Activated T-helper 2 cell treated with anti-CD3 and anti-CD28 coated beads, Interferon-gamma antibody, Interleukin-2, Interleukin-4, amounts not matched to agents 10 μg/mL and 5 μg/mL and 100 μg/mL, durations not matched to agents 14 hours and 24 hours and 36 hours (primary cell): ENCODE results near the gene ANKS1B. TPM values are rescaled to one million over a fixed set of nuclear protein-coding genes. Genes with fewer than 3 reads are reported as not detected.

Experiments
- DNase-seq: peaks from one replicate; pipeline ENCODE4 v3.0.0; 2021; ENCODE audit warnings: low spot score
- H3K27ac Mint-ChIP-seq: one replicate; pipeline ENCODE4 v1.8.0; 2021; ENCODE audit warnings: mixed read lengths
- H3K27me3 Mint-ChIP-seq: one replicate; pipeline ENCODE4 v1.8.0; 2021; ENCODE audit warnings: low read depth, mixed read lengths
- H3K36me3 Mint-ChIP-seq: one replicate; pipeline ENCODE4 v1.8.0; 2021; ENCODE audit warnings: low read depth, mixed read lengths
- H3K4me1 Mint-ChIP-seq: one replicate; pipeline ENCODE4 v1.8.0; 2021; ENCODE audit warnings: low read depth, mixed read lengths
- H3K4me3 Mint-ChIP-seq: one replicate; pipeline ENCODE4 v1.8.0; 2021; ENCODE audit warnings: low read depth, mild to moderate bottlenecking, moderate library complexity, mixed read lengths
- H3K9me3 Mint-ChIP-seq: one replicate; pipeline ENCODE4 v1.8.0; 2021; ENCODE audit warnings: mixed read lengths
- intact Hi-C: fragments of 100-400 bp; cut with micrococcal nuclease; formaldehyde crosslinking; loops from one replicate; pipeline ENCODE4 v1.15.1; 2023
- total RNA-seq: library from RNA; stranded (reverse); gene quantifications from 2 replicates; pipeline ENCODE4 v1.2.3, GENCODE V29; 2022

ANKS1B gene
- total RNA-seq, 1 donor from 2014 or later = 1.0 TPM

GRCh38 chr12:98748463-98748862 is 1236.3 kb downstream of the ANKS1B start:
- no peaks in the 10 kb centered on the region for H3K36me3 Mint-ChIP-seq
- no peak for DNase-seq
- peaks cover 16% of the 10 kb centered on the region for H3K4me1 Mint-ChIP-seq
- intact Hi-C loops = no loop called here
- no peak overlapping the region for H3K4me3 Mint-ChIP-seq
- no peak overlapping the region for H3K27ac Mint-ChIP-seq
- no peaks in the 10 kb centered on the region for H3K9me3 Mint-ChIP-seq
- peaks cover 7% of the 10 kb centered on the region for H3K27me3 Mint-ChIP-seq

GRCh38 chr12:98745578-98746391 is 1239.0 kb downstream of the ANKS1B start:
- Mint-ChIP-seq H3K36me3 (no peaks in the 10 kb centered on the region), H3K27ac (peak overlapping the region; percentile 81), H3K9me3 (no peaks in the 10 kb centered on the region), H3K4me1 (peaks cover 37% of the 10 kb centered on the region), H3K27me3 (peaks cover 7% of the 10 kb centered on the region), H3K4me3 (peak overlapping the region; percentile 81)
- peak; percentile 23 for DNase-seq
- intact Hi-C loops = no loop called here

- Mint-ChIP-seq H3K36me3 (no peaks in the 10 kb centered on the region), H3K9me3 (no peaks in the 10 kb centered on the region), H3K4me3 (peak overlapping the region; percentile 40), H3K27ac (no peak overlapping the region), H3K4me1 (peaks cover 47% of the 10 kb centered on the region), H3K27me3 (peaks cover 7% of the 10 kb centered on the region)
- intact Hi-C loops = loop anchor here (5.0 kb wide), 3 partner anchors 87 to 242 kb away; partner anchors contain the start of gene SLC25A3
- no peak for DNase-seq
These were observed 1240.1 kb downstream of the ANKS1B start for GRCh38 chr12:98744680-98745079.

GRCh38 chr12:98743362-98743953 is 1241.3 kb downstream of the ANKS1B start:
- intact Hi-C loops = loop anchor here (1.0 to 5.0 kb wide), 5 partner anchors 17 to 241 kb away; partner anchors contain the start of gene SLC25A3

GRCh38 chr12:98741556-98742265 is 1243.0 kb downstream of the ANKS1B start:
- H3K27me3 Mint-ChIP-seq = peaks cover under 1% of the 10 kb centered on the region
- no peak for DNase-seq
- no peaks in the 10 kb centered on the region for H3K36me3 Mint-ChIP-seq
- H3K4me1 Mint-ChIP-seq = peaks cover 65% of the 10 kb centered on the region
- peak overlapping the region; percentile 35 for H3K4me3 Mint-ChIP-seq
- no peaks in the 10 kb centered on the region for H3K9me3 Mint-ChIP-seq
- peak overlapping the region; percentile 92 for H3K27ac Mint-ChIP-seq
- intact Hi-C loops = loop anchor here (1.0 to 5.0 kb wide), 6 partner anchors 13 to 239 kb away; partner anchors contain the start of genes APAF1, IKBIP and SLC25A3

More at GRCh38 chr12:98743362-98743953, 1241.3 kb downstream of the ANKS1B start:
- peak overlapping the region; percentile 18 for H3K4me3 Mint-ChIP-seq
- H3K27ac Mint-ChIP-seq = peak overlapping the region; percentile 28
- peak; percentile 31 for DNase-seq
- H3K27me3 Mint-ChIP-seq = peaks cover 7% of the 10 kb centered on the region
- H3K9me3 Mint-ChIP-seq = no peaks in the 10 kb centered on the region
- H3K4me1 Mint-ChIP-seq = peaks cover 58% of the 10 kb centered on the region
- no peaks in the 10 kb centered on the region for H3K36me3 Mint-ChIP-seq

- DNase-seq = no peak
- peaks cover 65% of the 10 kb centered on the region for H3K4me1 Mint-ChIP-seq
- intact Hi-C loops = loop anchor here (1.0 to 5.0 kb wide), 5 partner anchors 13 to 239 kb away; partner anchors contain the start of genes APAF1, IKBIP and SLC25A3
These were observed 1243.6 kb downstream of the ANKS1B start for GRCh38 chr12:98741196-98741555.

GRCh38 chr12:98740751-98741150 is 1244.0 kb downstream of the ANKS1B start:
- no peak overlapping the region for H3K4me3 Mint-ChIP-seq
- H3K27ac Mint-ChIP-seq = peak overlapping the region; percentile 92
- DNase-seq = no peak
- intact Hi-C loops = loop anchor here (1.0 to 5.0 kb wide), 5 partner anchors 14 to 238 kb away; partner anchors contain the start of genes APAF1, IKBIP and SLC25A3
- peaks cover 5% of the 10 kb centered on the region for H3K36me3 Mint-ChIP-seq
- no peaks in the 10 kb centered on the region for H3K27me3 Mint-ChIP-seq
- no peaks in the 10 kb centered on the region for H3K9me3 Mint-ChIP-seq
- H3K4me1 Mint-ChIP-seq = peaks cover 65% of the 10 kb centered on the region

More at GRCh38 chr12:98741196-98741555, 1243.6 kb downstream of the ANKS1B start:
- Mint-ChIP-seq H3K27ac (peak overlapping the region; percentile 92), H3K4me3 (peak overlapping the region; percentile 35), H3K27me3 (no peaks in the 10 kb centered on the region), H3K9me3 (no peaks in the 10 kb centered on the region), H3K36me3 (peaks cover 2% of the 10 kb centered on the region)

GRCh38 chr12:98738539-98738938 is 1246.2 kb downstream of the ANKS1B start:
- Mint-ChIP-seq H3K27ac (peak overlapping the region; percentile 50), H3K27me3 (no peaks in the 10 kb centered on the region), H3K9me3 (no peaks in the 10 kb centered on the region), H3K4me3 (no peak overlapping the region), H3K36me3 (peaks cover 18% of the 10 kb centered on the region), H3K4me1 (peaks cover 68% of the 10 kb centered on the region)
- intact Hi-C loops = no loop called here
- DNase-seq = no peak

- H3K27me3 Mint-ChIP-seq = no peaks in the 10 kb centered on the region
- intact Hi-C loops = no loop called here
- H3K27ac Mint-ChIP-seq = peak overlapping the region; percentile 50
- no peaks in the 10 kb centered on the region for H3K9me3 Mint-ChIP-seq
- DNase-seq = no peak
- peaks cover 19% of the 10 kb centered on the region for H3K36me3 Mint-ChIP-seq
- peaks cover 63% of the 10 kb centered on the region for H3K4me1 Mint-ChIP-seq
- H3K4me3 Mint-ChIP-seq = no peak overlapping the region
These were observed 1246.7 kb downstream of the ANKS1B start for GRCh38 chr12:98738002-98738401.

GRCh38 chr12:98737322-98737712 is 1247.4 kb downstream of the ANKS1B start:
- no peak overlapping the region for H3K4me3 Mint-ChIP-seq
- no peaks in the 10 kb centered on the region for H3K9me3 Mint-ChIP-seq
- H3K27ac Mint-ChIP-seq = peak overlapping the region; percentile 31
- no peak for DNase-seq
- peaks cover 22% of the 10 kb centered on the region for H3K36me3 Mint-ChIP-seq
- peaks cover 59% of the 10 kb centered on the region for H3K4me1 Mint-ChIP-seq
- no peaks in the 10 kb centered on the region for H3K27me3 Mint-ChIP-seq
- intact Hi-C loops = no loop called here

GRCh38 chr12:98736352-98737321 is 1248.1 kb downstream of the ANKS1B start:
- H3K27ac Mint-ChIP-seq = peak overlapping the region; percentile 1
- no peak overlapping the region for H3K4me3 Mint-ChIP-seq
- no peaks in the 10 kb centered on the region for H3K9me3 Mint-ChIP-seq

More at GRCh38 chr12:98736352-98737321, 1248.1 kb downstream of the ANKS1B start:
- H3K4me1 Mint-ChIP-seq = peaks cover 52% of the 10 kb centered on the region
- intact Hi-C loops = no loop called here
- H3K36me3 Mint-ChIP-seq = peaks cover 22% of the 10 kb centered on the region
- H3K27me3 Mint-ChIP-seq = no peaks in the 10 kb centered on the region
- no peak for DNase-seq
